Mesenchymal stem cell (in vitro differentiated cells and primary cell): ENCODE data around the gene CCR4.

Source experiments
- DNase-seq: peaks from one replicate; pipeline ENCODE4 v3.0.0-alpha.2; 2013
- H2AFZ ChIP-seq: one replicate; pipeline ENCODE4 v1.6.1; 2013; ENCODE audit warnings: low read depth, mild to moderate bottlenecking, control low read depth, inconsistent platforms, low read length, moderate library complexity
- H2AK5ac ChIP-seq: 2 replicates; pipeline ENCODE4 v1.6.1; 2013; ENCODE audit warnings: low read length, moderate library complexity, mild to moderate bottlenecking, inconsistent platforms; ENCODE audit not compliant: severe bottlenecking
- H2BK120ac ChIP-seq: one replicate; pipeline ENCODE4 v1.6.1; 2013; ENCODE audit warnings: low read depth, mild to moderate bottlenecking, inconsistent platforms, low read length, moderate library complexity
- H2BK12ac ChIP-seq, 2 experiments: one replicate each; pipeline ENCODE4 v1.6.1; 2013; ENCODE audit warnings: inconsistent platforms in 2 of 2, low read length in 2 of 2, mild to moderate bottlenecking in 2 of 2, moderate library complexity in 2 of 2, control low read depth in 1 of 2
- H2BK15ac ChIP-seq: one replicate; pipeline ENCODE4 v1.6.1; 2013; ENCODE audit warnings: mild to moderate bottlenecking, low read depth, inconsistent platforms; ENCODE audit not compliant: poor library complexity, severe bottlenecking
- H2BK5ac ChIP-seq: 2 replicates; pipeline ENCODE4 v1.6.1; 2013; ENCODE audit warnings: low read depth, mild to moderate bottlenecking, low read length, control low read depth, inconsistent platforms; ENCODE audit not compliant: poor library complexity, severe bottlenecking
- H3K14ac ChIP-seq, 2 experiments: one replicate each; pipeline ENCODE4 v1.6.1; 2013; ENCODE audit warnings: inconsistent platforms in 2 of 2, low read length in 2 of 2, control low read depth in 1 of 2, mild to moderate bottlenecking in 1 of 2, moderate library complexity in 1 of 2
- H3K18ac ChIP-seq, 2 experiments: one replicate each; pipeline ENCODE4 v1.6.1; 2013; ENCODE audit warnings: inconsistent platforms in 2 of 2, low read length in 2 of 2, control low read depth in 1 of 2, low read depth in 1 of 2, mild to moderate bottlenecking in 1 of 2
- H3K23ac ChIP-seq, 2 experiments: one replicate each; pipeline ENCODE4 v1.6.1; 2013; ENCODE audit warnings: inconsistent platforms in 2 of 2, low read length in 2 of 2, mild to moderate bottlenecking in 2 of 2, moderate library complexity in 2 of 2, control low read depth in 1 of 2
- H3K27ac ChIP-seq: 2 replicates; pipeline ENCODE4 v1.5.1; 2013; ENCODE audit warnings: mild to moderate bottlenecking, moderate library complexity, low read length, control low read depth, inconsistent platforms; ENCODE audit not compliant: poor library complexity, severe bottlenecking
- H3K27me3 ChIP-seq, 2 experiments: 2 replicates each; pipeline versions ENCODE4 v1.6.1 to v1.7.0; 2013; ENCODE audit warnings: low read length in 2 of 2, mild to moderate bottlenecking in 2 of 2, moderate library complexity in 2 of 2, control low read depth in 1 of 2, inconsistent platforms in 1 of 2; ENCODE audit not compliant: control insufficient read depth in 1 of 2, insufficient read depth in 1 of 2
- H3K36me3 ChIP-seq, 2 experiments: 2 replicates each; pipeline versions ENCODE4 v1.6.1 to v1.7.0; 2013; ENCODE audit warnings: low read length in 2 of 2, control low read depth in 1 of 2, inconsistent platforms in 1 of 2, low read depth in 1 of 2, mild to moderate bottlenecking in 1 of 2; ENCODE audit not compliant: insufficient read depth in 2 of 2, control insufficient read depth in 1 of 2
- H3K4ac ChIP-seq, 2 experiments: one replicate each; pipeline ENCODE4 v1.6.1; 2013; ENCODE audit warnings: inconsistent platforms in 2 of 2, low read length in 2 of 2, mild to moderate bottlenecking in 2 of 2, moderate library complexity in 2 of 2, control low read depth in 1 of 2, low read depth in 1 of 2
- H3K4me1 ChIP-seq: 2 replicates; pipeline ENCODE4 v1.6.1; 2013; ENCODE audit warnings: low read depth, low read length, control low read depth; ENCODE audit not compliant: control insufficient read depth, insufficient read depth
- H3K4me2 ChIP-seq: 2 replicates; pipeline ENCODE4 v1.6.1; 2013; ENCODE audit warnings: low read length, mild to moderate bottlenecking, inconsistent platforms; ENCODE audit not compliant: poor library complexity, severe bottlenecking
- H3K4me3 ChIP-seq, 2 experiments: 2 replicates each; pipeline versions ENCODE4 v1.5.1 to v1.7.0; 2013; ENCODE audit warnings: low read length in 2 of 2, mild to moderate bottlenecking in 2 of 2, control low read depth in 1 of 2, low read depth in 1 of 2; ENCODE audit not compliant: insufficient read depth in 1 of 2
- H3K79me1 ChIP-seq: replicated peaks from 2 replicates; pipeline ENCODE4 v1.6.1; 2013; ENCODE audit warnings: mild to moderate bottlenecking, control low read depth, low read length, inconsistent platforms; ENCODE audit not compliant: poor library complexity, severe bottlenecking
- H3K9ac ChIP-seq: 2 replicates; pipeline ENCODE4 v1.7.0; 2013; ENCODE audit warnings: mild to moderate bottlenecking, low read length, moderate library complexity
- H3K9me3 ChIP-seq: 2 replicates; pipeline ENCODE4 v1.7.0; 2013; ENCODE audit warnings: mild to moderate bottlenecking, low read length; ENCODE audit not compliant: control insufficient read depth
- H4K8ac ChIP-seq: one replicate; pipeline ENCODE4 v1.6.1; 2013; ENCODE audit warnings: inconsistent platforms, mild to moderate bottlenecking, low read length, moderate library complexity
- H4K91ac ChIP-seq: one replicate; pipeline ENCODE4 v1.6.1; 2013; ENCODE audit warnings: mild to moderate bottlenecking, low read length, inconsistent platforms
- WGBS: methylation state at CpG from one replicate; pipeline ENCODE4 v1.1.7; 2013; ENCODE audit warnings: mixed read lengths; 5-methylcytosine and 5-hydroxymethylcytosine counted together

The CCR4 gene

DNA sequence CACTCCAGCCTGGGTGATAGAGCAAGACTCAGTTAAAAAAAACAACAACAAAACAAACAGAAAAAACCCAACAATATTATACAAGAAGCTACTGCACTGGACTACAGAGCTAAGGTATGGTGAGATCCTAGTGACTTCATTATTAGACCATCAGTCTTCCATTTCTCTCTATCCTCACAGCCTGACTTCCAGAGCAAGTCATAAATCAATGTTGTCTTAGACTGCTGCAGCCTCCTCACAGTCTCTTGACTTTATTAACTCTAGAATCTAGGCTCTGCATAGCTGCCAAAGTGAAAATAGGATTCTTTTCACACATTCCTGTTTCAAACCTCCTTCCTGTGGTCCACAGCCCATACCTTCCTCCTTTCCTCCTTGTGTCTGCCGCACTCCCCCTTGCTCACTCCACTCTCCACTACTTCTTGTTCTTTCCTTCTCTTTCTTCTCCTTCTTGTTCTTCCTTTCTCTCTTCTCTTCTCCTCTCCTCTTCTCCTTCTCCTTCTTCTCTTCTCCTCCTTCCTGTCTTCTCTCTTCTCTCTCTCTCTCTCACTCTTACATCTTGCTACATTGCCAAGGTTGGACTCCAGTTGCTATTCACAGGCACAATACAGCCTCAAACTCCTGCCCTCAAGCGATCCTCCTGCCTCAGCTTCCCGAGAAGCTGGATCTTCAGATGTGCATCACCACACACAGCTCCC, 49.4 kb downstream of the CCR4 start:
- peaks cover 3% of the 10 kb centered on the region for H3K79me1 ChIP-seq
- H2BK120ac ChIP-seq = no peak overlapping the region
- no peaks in the 10 kb centered on the region for H3K27me3 ChIP-seq
- H3K4me3 ChIP-seq = no peak overlapping the region
- no peak overlapping the region for H2BK15ac ChIP-seq
- H3K9me3 ChIP-seq = peaks cover 5% of the 10 kb centered on the region
- H4K91ac ChIP-seq = no peak overlapping the region
- no peak overlapping the region for H3K4me2 ChIP-seq
- no peak overlapping the region for H2BK5ac ChIP-seq
- no peak overlapping the region for H2AK5ac ChIP-seq
- H3K18ac ChIP-seq = no peak overlapping the region
- no peak overlapping the region for H3K14ac ChIP-seq
- DNase-seq = no peak
- H3K23ac ChIP-seq = no peak overlapping the region
- no peak overlapping the region for H3K27ac ChIP-seq
- H4K8ac ChIP-seq = no peak overlapping the region
- no peak overlapping the region for H3K4ac ChIP-seq
- H3K9ac ChIP-seq = no peak overlapping the region
- no peaks in the 10 kb centered on the region for H3K4me1 ChIP-seq
- no peak overlapping the region for H2BK12ac ChIP-seq
- peaks cover 21 to 56% of the 10 kb centered on the region in 2 experiments for H3K36me3 ChIP-seq
- 95% methylated on average over 3 of the region's 3 CpGs for WGBS
- H2AFZ ChIP-seq = no peak overlapping the region

DNA sequence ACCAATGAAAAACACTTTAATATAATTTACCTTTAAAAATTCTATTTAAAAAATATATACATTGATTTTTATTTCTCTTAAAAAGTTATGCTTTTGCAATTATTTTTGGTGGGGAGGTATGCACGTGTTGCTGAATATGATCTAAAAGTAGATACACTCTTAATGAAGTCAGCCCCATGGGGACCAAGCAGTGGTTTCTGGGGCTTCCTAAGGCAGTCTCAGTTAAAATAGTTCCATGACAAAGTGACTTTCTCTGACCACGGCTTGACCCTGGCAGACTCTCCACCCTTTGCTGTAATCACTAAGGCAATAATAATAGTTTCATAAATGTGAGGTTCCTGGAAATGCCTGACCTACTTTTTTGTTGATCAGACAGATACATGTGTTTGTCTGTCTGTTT, 50.4 kb downstream of the CCR4 start:
- Histone ChIP-seq H3K27ac (no peak overlapping the region), H3K79me1 (peaks cover 7% of the 10 kb centered on the region), H2AK5ac (no peak overlapping the region), H3K4me1 (no peaks in the 10 kb centered on the region), H2BK15ac (no peak overlapping the region), H3K14ac (no peak overlapping the region), H4K91ac (no peak overlapping the region), H2BK12ac (no peak overlapping the region), H4K8ac (no peak overlapping the region), H3K4me3 (no peak overlapping the region), H3K9me3 (peaks cover 5% of the 10 kb centered on the region), H3K18ac (no peak overlapping the region), H2BK5ac (no peak overlapping the region), H3K23ac (no peak overlapping the region), H2AFZ (no peak overlapping the region), H3K4me2 (no peak overlapping the region), H3K4ac (no peak overlapping the region), H3K27me3 (no peaks in the 10 kb centered on the region), H3K36me3 (peaks cover 24 to 57% of the 10 kb centered on the region in 2 experiments), H3K9ac (no peak overlapping the region), H2BK120ac (no peak overlapping the region)
- DNase-seq = peak; percentile 19
- WGBS = 58% methylated on average over 1 of the region's 2 CpGs

DNA sequence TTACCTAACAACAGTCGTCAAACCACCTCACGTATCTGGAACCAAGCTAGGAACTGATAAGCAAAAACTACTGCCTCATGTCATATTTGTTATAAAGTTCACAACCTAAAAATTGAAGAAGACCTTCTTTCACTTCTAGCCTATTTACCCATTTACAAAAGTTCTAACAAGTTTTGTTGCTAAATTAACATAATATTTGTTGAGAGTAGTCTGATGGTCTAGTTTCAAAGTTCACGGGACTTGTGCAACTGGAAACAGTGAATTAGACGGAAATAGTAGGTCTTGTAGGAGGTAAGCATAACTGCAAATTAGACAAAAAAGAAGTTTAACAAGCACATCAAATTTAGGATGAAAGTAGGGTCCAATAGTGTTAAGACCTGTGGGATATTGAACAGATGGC, 51.9 kb downstream of the CCR4 start:
- H3K4me3 ChIP-seq = no peak overlapping the region
- H3K27ac ChIP-seq = no peak overlapping the region
- no peak overlapping the region for H4K8ac ChIP-seq
- H2AK5ac ChIP-seq = no peak overlapping the region
- no peak overlapping the region for H3K18ac ChIP-seq
- H3K4me2 ChIP-seq = no peak overlapping the region
- no peaks in the 10 kb centered on the region for H3K4me1 ChIP-seq
- no peaks in the 10 kb centered on the region for H3K27me3 ChIP-seq
- no peak overlapping the region for H2BK5ac ChIP-seq
- no peak overlapping the region for H3K14ac ChIP-seq
- 98% methylated on average over 4 of the region's 4 CpGs for WGBS
- H2BK120ac ChIP-seq = no peak overlapping the region
- peaks cover 23 to 62% of the 10 kb centered on the region in 2 experiments for H3K36me3 ChIP-seq
- H2AFZ ChIP-seq = no peak overlapping the region
- no peak for DNase-seq
- peaks cover 8% of the 10 kb centered on the region for H3K79me1 ChIP-seq
- H3K9me3 ChIP-seq = peaks cover 5% of the 10 kb centered on the region
- no peak overlapping the region for H3K9ac ChIP-seq
- no peak overlapping the region for H2BK12ac ChIP-seq
- H2BK15ac ChIP-seq = no peak overlapping the region
- H3K23ac ChIP-seq = no peak overlapping the region
- no peak overlapping the region for H4K91ac ChIP-seq
- no peak overlapping the region for H3K4ac ChIP-seq

DNA sequence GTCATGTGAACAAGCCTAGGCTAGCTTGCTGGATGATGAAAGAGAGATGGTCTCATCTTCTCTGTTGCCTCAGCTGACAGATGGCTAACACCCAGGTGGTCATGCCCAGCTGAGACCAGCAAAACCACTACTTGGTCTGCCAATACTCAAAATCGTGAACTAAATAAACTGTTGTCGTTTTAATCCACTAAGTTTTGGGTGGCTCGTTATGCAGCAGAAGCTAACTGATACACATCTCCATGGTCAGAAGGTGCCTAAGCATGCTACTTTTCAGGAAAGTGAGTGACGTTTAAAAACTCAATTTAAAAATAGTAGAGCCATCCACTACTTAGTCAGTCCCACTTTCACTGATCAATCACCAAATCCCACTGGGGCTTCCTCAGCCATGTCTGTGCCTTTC, 52.8 kb downstream of the CCR4 start:
- H3K9me3 ChIP-seq = peaks cover 5% of the 10 kb centered on the region
- H3K27me3 ChIP-seq = no peaks in the 10 kb centered on the region
- no peak overlapping the region for H3K4me3 ChIP-seq
- H2BK15ac ChIP-seq = no peak overlapping the region
- H3K36me3 ChIP-seq = peaks cover 26 to 57% of the 10 kb centered on the region in 2 experiments
- WGBS = 97% methylated on average over 4 of the region's 4 CpGs
- no peak for DNase-seq
- no peak overlapping the region for H3K18ac ChIP-seq
- H3K14ac ChIP-seq = no peak overlapping the region
- H2AK5ac ChIP-seq = no peak overlapping the region
- H3K9ac ChIP-seq = no peak overlapping the region
- no peak overlapping the region for H2BK120ac ChIP-seq
- no peak overlapping the region for H3K27ac ChIP-seq
- H3K4me2 ChIP-seq = no peak overlapping the region
- no peak overlapping the region for H4K8ac ChIP-seq
- H3K4ac ChIP-seq = no peak overlapping the region
- no peak overlapping the region for H2AFZ ChIP-seq
- H2BK12ac ChIP-seq = no peak overlapping the region
- no peak overlapping the region for H2BK5ac ChIP-seq
- no peak overlapping the region for H4K91ac ChIP-seq
- H3K23ac ChIP-seq = no peak overlapping the region
- H3K4me1 ChIP-seq = no peaks in the 10 kb centered on the region
- peaks cover 11% of the 10 kb centered on the region for H3K79me1 ChIP-seq
